SK-N-SH treated with all-trans-retinoic acid at 6 μM for 48 hours (cell line): Measurements from ENCODE around the gene TCN1.

Experiments used
- GLIS3 ChIP-seq: fragments of 250-450 bp; sonication (Bioruptor Pico); IDR thresholded peaks from 2 replicates; pipeline ENCODE4 v1.5.0; 2020; ENCODE audit warnings: mild to moderate bottlenecking, moderate library complexity
- TOX ChIP-seq: fragments of 250-450 bp; sonication (Bioruptor Pico); IDR thresholded peaks from 2 replicates; pipeline ENCODE4 v1.8.0; 2021; ENCODE audit warnings: mild to moderate bottlenecking, moderate library complexity, borderline replicate concordance
- TF ChIP-seq, protein P1 (sequence below): fragments of 250-450 bp; sonication (Bioruptor Pico); IDR thresholded peaks from 2 replicates; pipeline ENCODE4 v1.5.0; 2020; ENCODE audit warnings: mild to moderate bottlenecking, moderate library complexity
- TF ChIP-seq, protein P2 (sequence below): fragments of 250-450 bp; sonication (Bioruptor Pico); IDR thresholded peaks from 2 replicates; pipeline ENCODE4 v1.8.0; 2020; ENCODE audit warnings: mild to moderate bottlenecking, moderate library complexity, borderline replicate concordance
- TF ChIP-seq, protein P3 (sequence below): fragments of 250-450 bp; sonication (Bioruptor Pico); IDR thresholded peaks from 2 replicates; pipeline ENCODE4 v1.8.0; 2021; ENCODE audit warnings: low read depth, mild to moderate bottlenecking, moderate library complexity, borderline replicate concordance

DNA sequence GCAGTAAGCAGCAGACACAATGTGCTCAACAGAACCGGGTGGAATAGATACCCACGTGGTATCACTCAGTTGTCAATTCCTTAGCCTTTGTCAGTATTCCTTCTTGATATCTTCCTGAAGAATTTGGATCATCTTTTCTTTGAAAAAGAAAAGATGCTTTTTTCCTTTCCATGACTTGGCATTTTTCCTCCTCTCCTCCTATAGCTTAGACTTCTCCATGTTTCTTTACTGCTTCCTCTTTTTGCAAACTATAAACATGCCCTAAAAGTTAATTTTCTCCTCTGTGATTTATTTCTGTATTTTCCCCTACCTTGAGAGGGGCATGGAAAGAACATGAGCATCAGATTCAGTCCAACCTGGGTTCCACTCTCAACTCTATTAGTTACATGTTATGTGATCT, 32.7 kb downstream of the TCN1 start:
- TF ChIP-seq, protein P1, sequence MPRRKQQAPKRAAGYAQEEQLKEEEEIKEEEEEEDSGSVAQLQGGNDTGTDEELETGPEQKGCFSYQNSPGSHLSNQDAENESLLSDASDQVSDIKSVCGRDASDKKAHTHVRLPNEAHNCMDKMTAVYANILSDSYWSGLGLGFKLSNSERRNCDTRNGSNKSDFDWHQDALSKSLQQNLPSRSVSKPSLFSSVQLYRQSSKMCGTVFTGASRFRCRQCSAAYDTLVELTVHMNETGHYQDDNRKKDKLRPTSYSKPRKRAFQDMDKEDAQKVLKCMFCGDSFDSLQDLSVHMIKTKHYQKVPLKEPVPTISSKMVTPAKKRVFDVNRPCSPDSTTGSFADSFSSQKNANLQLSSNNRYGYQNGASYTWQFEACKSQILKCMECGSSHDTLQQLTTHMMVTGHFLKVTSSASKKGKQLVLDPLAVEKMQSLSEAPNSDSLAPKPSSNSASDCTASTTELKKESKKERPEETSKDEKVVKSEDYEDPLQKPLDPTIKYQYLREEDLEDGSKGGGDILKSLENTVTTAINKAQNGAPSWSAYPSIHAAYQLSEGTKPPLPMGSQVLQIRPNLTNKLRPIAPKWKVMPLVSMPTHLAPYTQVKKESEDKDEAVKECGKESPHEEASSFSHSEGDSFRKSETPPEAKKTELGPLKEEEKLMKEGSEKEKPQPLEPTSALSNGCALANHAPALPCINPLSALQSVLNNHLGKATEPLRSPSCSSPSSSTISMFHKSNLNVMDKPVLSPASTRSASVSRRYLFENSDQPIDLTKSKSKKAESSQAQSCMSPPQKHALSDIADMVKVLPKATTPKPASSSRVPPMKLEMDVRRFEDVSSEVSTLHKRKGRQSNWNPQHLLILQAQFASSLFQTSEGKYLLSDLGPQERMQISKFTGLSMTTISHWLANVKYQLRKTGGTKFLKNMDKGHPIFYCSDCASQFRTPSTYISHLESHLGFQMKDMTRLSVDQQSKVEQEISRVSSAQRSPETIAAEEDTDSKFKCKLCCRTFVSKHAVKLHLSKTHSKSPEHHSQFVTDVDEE (CRISPR knock-in tag) = no peak
- TF ChIP-seq, protein P2, sequence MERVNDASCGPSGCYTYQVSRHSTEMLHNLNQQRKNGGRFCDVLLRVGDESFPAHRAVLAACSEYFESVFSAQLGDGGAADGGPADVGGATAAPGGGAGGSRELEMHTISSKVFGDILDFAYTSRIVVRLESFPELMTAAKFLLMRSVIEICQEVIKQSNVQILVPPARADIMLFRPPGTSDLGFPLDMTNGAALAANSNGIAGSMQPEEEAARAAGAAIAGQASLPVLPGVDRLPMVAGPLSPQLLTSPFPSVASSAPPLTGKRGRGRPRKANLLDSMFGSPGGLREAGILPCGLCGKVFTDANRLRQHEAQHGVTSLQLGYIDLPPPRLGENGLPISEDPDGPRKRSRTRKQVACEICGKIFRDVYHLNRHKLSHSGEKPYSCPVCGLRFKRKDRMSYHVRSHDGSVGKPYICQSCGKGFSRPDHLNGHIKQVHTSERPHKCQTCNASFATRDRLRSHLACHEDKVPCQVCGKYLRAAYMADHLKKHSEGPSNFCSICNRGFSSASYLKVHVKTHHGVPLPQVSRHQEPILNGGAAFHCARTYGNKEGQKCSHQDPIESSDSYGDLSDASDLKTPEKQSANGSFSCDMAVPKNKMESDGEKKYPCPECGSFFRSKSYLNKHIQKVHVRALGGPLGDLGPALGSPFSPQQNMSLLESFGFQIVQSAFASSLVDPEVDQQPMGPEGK (CRISPR knock-in tag) = no peak
- TF ChIP-seq TOX (CRISPR knock-in tag) = no peak
- TF ChIP-seq, protein P3, sequence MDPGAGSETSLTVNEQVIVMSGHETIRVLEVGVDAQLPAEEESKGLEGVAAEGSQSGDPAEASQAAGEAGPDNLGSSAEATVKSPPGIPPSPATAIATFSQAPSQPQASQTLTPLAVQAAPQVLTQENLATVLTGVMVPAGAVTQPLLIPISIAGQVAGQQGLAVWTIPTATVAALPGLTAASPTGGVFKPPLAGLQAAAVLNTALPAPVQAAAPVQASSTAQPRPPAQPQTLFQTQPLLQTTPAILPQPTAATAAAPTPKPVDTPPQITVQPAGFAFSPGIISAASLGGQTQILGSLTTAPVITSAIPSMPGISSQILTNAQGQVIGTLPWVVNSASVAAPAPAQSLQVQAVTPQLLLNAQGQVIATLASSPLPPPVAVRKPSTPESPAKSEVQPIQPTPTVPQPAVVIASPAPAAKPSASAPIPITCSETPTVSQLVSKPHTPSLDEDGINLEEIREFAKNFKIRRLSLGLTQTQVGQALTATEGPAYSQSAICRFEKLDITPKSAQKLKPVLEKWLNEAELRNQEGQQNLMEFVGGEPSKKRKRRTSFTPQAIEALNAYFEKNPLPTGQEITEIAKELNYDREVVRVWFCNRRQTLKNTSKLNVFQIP = no peak
- no peak for TF ChIP-seq GLIS3 (CRISPR knock-in tag)
